ENCODE data around the gene IMPG1. TPM values are rescaled to one million over a fixed set of nuclear protein-coding genes. Genes with fewer than 3 reads are reported as not detected.

The IMPG1 gene
- total RNA-seq, 1 experiment from 2014 or later: not detected

- no peak for DNase-seq
- CTCF ChIA-PET: interaction anchor here (1.5 kb wide), 1 partner anchor 418 kb away, joined by 5 read pairs; no protein-coding TSS in a partner anchor
- peaks cover 8% of the 10 kb centered on the region for H3K4me1 Mint-ChIP-seq (ENCODE audit: low read depth, unreplicated experiment)
- BruUV-seq (replicated peaks): no TSS peak
- intact Hi-C loops (cut with micrococcal nuclease; ENCODE audit: unreplicated experiment): loop anchor here (5.0 to 10.0 kb wide), 3 partner anchors 406 to 944 kb away; no protein-coding TSS in a partner anchor
- no peaks in the 10 kb centered on the region for H3K9me3 Mint-ChIP-seq (ENCODE audit: low read depth, unreplicated experiment)
- H3K36me3 Mint-ChIP-seq (ENCODE audit: insufficient read depth, unreplicated experiment): no peaks in the 10 kb centered on the region
- no peak overlapping the region for H3K4me3 Mint-ChIP-seq (ENCODE audit: low read depth, unreplicated experiment)
- TF ChIP-seq, protein P1, sequence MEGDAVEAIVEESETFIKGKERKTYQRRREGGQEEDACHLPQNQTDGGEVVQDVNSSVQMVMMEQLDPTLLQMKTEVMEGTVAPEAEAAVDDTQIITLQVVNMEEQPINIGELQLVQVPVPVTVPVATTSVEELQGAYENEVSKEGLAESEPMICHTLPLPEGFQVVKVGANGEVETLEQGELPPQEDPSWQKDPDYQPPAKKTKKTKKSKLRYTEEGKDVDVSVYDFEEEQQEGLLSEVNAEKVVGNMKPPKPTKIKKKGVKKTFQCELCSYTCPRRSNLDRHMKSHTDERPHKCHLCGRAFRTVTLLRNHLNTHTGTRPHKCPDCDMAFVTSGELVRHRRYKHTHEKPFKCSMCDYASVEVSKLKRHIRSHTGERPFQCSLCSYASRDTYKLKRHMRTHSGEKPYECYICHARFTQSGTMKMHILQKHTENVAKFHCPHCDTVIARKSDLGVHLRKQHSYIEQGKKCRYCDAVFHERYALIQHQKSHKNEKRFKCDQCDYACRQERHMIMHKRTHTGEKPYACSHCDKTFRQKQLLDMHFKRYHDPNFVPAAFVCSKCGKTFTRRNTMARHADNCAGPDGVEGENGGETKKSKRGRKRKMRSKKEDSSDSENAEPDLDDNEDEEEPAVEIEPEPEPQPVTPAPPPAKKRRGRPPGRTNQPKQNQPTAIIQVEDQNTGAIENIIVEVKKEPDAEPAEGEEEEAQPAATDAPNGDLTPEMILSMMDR (IDR thresholded peaks at IDR 0.05; ENCODE audit: unreplicated experiment): no peak
- no peak overlapping the region for H3K27ac Mint-ChIP-seq (ENCODE audit: unreplicated experiment)
- H3K27me3 Mint-ChIP-seq (ENCODE audit: unreplicated experiment): no peaks in the 10 kb centered on the region
Measured at GRCh38 chr6:75933387-75933975, 139.0 kb downstream of the IMPG1 start.

DNA sequence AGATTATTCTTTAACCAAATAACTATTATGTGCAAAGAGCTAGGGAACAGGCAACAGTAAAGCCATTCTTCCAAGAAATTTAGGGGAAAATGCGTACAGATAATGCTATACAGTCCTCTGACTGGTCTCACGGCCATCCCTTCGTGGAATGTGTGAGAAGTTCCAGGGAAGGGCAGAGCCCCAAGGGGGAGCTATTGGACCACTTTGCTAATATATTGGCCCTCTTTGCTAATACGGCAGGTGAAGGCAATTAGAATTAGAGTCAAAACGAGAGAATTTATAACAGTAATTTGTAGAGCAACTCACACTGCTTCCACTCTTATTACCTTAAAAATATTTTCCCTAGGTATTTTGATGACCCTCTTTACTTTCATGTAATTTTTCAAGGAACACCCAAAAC, 140.4 kb downstream of the IMPG1 start:
- H3K27me3 Mint-ChIP-seq (ENCODE audit: unreplicated experiment): no peaks in the 10 kb centered on the region
- H3K9me3 Mint-ChIP-seq (ENCODE audit: low read depth, unreplicated experiment): no peaks in the 10 kb centered on the region
- CTCF ChIA-PET: interaction anchor here (1.2 kb wide), 1 partner anchor 419 kb away, joined by 4 read pairs; no protein-coding TSS in a partner anchor
- no peak overlapping the region for H3K4me3 Mint-ChIP-seq (ENCODE audit: low read depth, unreplicated experiment)
- H3K4me1 Mint-ChIP-seq (ENCODE audit: low read depth, unreplicated experiment): peaks cover 8% of the 10 kb centered on the region
- H3K36me3 Mint-ChIP-seq (ENCODE audit: insufficient read depth, unreplicated experiment): no peaks in the 10 kb centered on the region
- intact Hi-C loops (cut with micrococcal nuclease; ENCODE audit: unreplicated experiment): loop anchor here (5.0 to 10.0 kb wide), 3 partner anchors 405 to 945 kb away; no protein-coding TSS in a partner anchor
- no peak overlapping the region for H3K27ac Mint-ChIP-seq (ENCODE audit: unreplicated experiment)
- TF ChIP-seq, protein P1 (IDR thresholded peaks at IDR 0.05; ENCODE audit: unreplicated experiment): peak; percentile 58
- BruUV-seq (replicated peaks): no TSS peak
- DNase-seq: peak; percentile 63

DNA sequence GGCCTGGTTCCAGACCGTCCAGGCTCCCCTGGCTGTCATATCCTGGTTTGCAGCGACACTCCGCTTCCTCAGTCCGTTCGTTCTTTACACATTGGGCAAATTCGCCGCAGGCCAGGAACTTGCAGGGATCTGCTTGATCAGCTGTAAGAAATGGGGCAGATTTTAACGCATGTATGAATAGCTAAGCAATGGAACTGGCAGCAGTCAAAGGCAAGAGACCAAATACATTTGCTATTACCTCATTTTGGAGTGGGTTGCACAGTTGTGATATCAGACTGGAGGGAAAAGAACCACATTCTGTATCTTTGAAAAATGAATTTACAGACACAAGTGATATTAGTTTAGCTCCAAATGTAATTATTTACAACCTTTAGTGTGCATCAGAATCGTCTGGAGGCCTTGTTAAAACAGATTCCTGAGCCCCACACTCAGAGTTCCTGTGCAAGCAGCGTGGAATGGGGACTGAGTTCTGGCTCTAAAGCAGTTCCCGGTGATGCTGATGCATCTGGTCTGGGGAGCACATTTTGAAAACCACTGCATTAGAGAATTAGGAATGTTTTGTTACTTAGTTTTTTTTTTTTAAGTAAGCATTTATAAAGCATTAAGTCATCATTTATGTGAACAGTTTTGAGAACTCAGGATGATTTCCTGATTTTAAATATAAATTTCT, 141.3 kb downstream of the IMPG1 start:
- TF ChIP-seq, protein P1 (IDR thresholded peaks at IDR 0.05; ENCODE audit: unreplicated experiment): no peak
- no peaks in the 10 kb centered on the region for H3K27me3 Mint-ChIP-seq (ENCODE audit: unreplicated experiment)
- no peak overlapping the region for H3K27ac Mint-ChIP-seq (ENCODE audit: unreplicated experiment)
- peaks cover 8% of the 10 kb centered on the region for H3K4me1 Mint-ChIP-seq (ENCODE audit: low read depth, unreplicated experiment)
- no TSS peak for BruUV-seq (replicated peaks)
- no peaks in the 10 kb centered on the region for H3K36me3 Mint-ChIP-seq (ENCODE audit: insufficient read depth, unreplicated experiment)
- no peaks in the 10 kb centered on the region for H3K9me3 Mint-ChIP-seq (ENCODE audit: low read depth, unreplicated experiment)
- intact Hi-C loops (cut with micrococcal nuclease; ENCODE audit: unreplicated experiment): loop anchor here (5.0 to 10.0 kb wide), 3 partner anchors 404 to 946 kb away; no protein-coding TSS in a partner anchor
- H3K4me3 Mint-ChIP-seq (ENCODE audit: low read depth, unreplicated experiment): no peak overlapping the region
- CTCF ChIA-PET: no interaction called here
- no peak for DNase-seq

- CTCF ChIA-PET: no interaction called here
- DNase-seq: no peak
- H3K36me3 Mint-ChIP-seq (ENCODE audit: insufficient read depth, unreplicated experiment): no peaks in the 10 kb centered on the region
- H3K4me3 Mint-ChIP-seq (ENCODE audit: low read depth, unreplicated experiment): no peak overlapping the region
- no peaks in the 10 kb centered on the region for H3K9me3 Mint-ChIP-seq (ENCODE audit: low read depth, unreplicated experiment)
- H3K4me1 Mint-ChIP-seq (ENCODE audit: low read depth, unreplicated experiment): peaks cover 7% of the 10 kb centered on the region
- TF ChIP-seq, protein P1 (IDR thresholded peaks at IDR 0.05; ENCODE audit: unreplicated experiment): no peak
- H3K27ac Mint-ChIP-seq (ENCODE audit: unreplicated experiment): no peak overlapping the region
- intact Hi-C loops (cut with micrococcal nuclease; ENCODE audit: unreplicated experiment): no loop called here
- H3K27me3 Mint-ChIP-seq (ENCODE audit: unreplicated experiment): no peaks in the 10 kb centered on the region
- no TSS peak for BruUV-seq (replicated peaks)
Measured at GRCh38 chr6:75926293-75927168, 145.9 kb downstream of the IMPG1 start.
